ENCODE results near the gene SERINC5.
"Not testable (repeated sequence)": the region's sequence is repeated elsewhere in the genome, so short reads cannot be mapped to it uniquely, and the experiment has no call there.

The SERINC5 gene

DNA sequence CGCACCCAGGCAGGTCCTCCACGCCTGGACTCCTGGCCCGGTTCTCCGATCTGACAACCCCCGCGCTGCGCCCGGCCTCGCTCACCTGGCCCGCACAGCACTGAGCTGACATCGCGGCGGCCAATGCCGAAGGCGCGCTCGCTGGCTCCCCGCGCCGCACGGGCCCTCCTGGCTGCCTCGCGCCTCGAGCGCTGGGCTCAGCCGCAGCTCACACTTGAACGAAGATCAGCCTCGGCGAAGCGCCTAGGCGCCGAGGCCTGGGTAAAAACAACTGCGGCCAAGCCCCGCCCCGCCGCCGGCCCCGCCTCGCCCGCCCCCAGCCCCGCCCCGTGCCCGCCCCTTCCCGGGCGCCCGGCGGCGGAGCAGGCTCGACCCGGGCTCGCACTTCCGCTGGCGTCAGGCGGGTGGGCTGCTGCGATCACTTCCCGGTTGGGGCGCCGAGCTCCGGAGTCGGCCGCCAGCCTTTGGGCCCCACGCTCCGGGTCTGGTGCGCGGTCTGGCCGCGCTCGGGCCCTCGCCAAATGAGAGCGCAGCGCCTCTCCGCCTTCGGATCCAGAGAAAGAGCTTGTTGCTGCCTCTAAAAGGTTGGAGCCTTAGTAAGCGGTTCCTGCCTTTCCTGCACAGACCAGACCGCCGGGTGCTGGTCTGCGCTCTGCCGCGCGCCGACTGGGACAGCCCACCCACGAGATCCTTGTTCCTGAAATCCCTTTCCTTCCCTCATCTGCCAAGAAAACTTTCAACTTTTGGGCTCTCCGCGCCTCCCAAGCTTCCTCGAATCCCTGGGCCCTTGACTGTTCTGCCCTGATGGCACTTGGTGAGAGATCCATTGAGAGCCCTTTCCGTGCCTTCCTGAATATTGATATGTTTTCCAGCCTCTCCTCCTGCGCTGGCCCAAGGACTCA lies at the start of gene SERINC5:
TSS of gene SERINC5 (minus strand) at position 238 of the 902 bp plus-strand sequence. CDS start at position 112, 126 bp downstream.
- DNase-seq, result peak; percentile 89

DNA sequence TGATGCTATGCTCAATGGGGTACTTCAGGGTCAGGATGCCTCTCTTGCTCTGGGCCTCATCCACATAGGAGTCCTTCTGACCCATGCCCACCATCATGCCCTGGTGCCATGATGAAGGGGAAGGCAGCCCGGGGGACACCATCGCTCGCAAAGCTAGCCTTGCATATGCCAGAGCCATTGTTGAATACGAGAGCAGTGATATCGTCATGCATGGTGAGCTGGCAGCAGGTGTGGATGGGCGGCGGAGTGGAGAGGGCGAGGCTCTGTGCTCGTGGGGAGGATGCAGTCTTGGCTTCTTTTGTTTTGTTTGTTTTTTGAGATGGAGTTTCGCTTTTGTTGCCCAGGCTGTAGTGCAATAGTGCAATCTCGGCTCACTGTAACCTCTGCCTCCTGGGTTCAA lies 46.8 kb upstream of the SERINC5 start:
- no peak for DNase-seq

- not testable (repeated sequence) for DNase-seq
Observed at GRCh38 chr5:80301342-80301741, 45.5 kb upstream of the SERINC5 start.

GRCh38 chr5:80300796-80301195 lies 44.9 kb upstream of the SERINC5 start:
- DNase-seq, result not testable (repeated sequence)

- no peak for DNase-seq
Observed at GRCh38 chr5:80300125-80300524, 44.3 kb upstream of the SERINC5 start.

DNA sequence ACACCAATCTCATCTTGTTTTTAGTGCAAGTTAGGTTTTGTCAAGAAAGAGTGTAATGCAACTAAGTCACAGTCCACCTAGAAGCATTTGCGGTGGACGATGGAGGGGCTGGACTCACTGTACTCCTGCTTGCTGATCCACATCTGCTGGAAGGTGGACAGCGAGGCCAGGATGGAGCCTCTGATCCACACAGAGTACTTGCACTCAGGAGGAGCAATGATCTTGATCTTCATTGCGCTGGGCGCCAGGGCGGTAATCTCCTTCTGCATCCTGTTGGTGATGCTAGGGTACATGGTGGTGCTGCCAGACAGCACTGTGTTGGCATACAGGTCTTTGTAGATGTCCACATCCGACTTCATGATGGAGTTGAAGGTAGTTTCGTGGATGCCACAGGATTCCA lies 43.8 kb upstream of the SERINC5 start:
- no peak for DNase-seq

- no peak for DNase-seq
Observed at GRCh38 chr5:80296121-80296520, 40.3 kb upstream of the SERINC5 start.

DNA sequence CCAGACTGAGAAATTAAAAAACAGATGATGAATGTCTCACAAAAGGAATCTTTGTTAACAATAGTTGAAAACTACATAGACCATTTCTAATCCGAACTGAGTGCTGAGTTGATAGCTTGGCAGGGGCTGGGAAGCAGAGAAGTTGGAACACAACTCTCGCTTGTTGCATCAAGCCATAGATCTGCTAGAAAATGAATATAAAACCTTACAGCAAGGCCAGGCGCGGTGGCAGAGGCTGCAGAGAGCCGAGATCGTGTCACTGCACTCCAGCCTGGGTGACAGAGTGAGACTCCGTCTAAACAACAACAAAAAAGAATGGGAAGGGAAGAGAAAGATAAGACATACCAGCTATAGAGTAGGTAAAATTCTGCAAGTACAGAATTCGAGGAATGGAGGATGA lies 35.9 kb upstream of the SERINC5 start:
- DNase-seq, result no peak

- DNase-seq, result no peak
Observed at GRCh38 chr5:80289320-80289719, 33.5 kb upstream of the SERINC5 start.

- no peak for DNase-seq
Observed at GRCh38 chr5:80288177-80288576, 32.3 kb upstream of the SERINC5 start.

DNA sequence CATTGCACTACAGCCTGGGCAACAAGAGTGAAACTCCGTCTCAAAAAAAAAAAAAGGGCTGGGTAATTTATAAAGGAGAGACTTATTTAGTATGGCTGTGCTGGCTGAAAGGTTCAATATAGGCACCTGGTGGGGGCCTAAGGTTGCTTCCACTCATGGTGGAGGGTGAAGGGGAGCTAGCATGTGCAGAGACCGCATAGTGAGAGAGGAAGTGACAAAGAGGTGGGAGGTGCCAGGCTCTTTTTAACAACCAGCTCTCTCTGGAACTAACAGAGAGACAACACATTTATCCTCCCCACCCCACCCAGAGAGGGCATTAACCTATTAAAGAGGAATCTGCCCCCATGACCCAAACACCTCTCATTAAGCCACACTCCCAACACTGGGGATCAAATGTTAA lies 28.9 kb upstream of the SERINC5 start:
- DNase-seq, result peak; percentile 33

- no peak for DNase-seq
Observed at GRCh38 chr5:80283360-80283759, 27.5 kb upstream of the SERINC5 start.

- DNase-seq, result no peak
Observed at GRCh38 chr5:80282054-80282453, 26.2 kb upstream of the SERINC5 start.

- no peak for DNase-seq
Observed at GRCh38 chr5:80277191-80277590, 21.3 kb upstream of the SERINC5 start.

DNA sequence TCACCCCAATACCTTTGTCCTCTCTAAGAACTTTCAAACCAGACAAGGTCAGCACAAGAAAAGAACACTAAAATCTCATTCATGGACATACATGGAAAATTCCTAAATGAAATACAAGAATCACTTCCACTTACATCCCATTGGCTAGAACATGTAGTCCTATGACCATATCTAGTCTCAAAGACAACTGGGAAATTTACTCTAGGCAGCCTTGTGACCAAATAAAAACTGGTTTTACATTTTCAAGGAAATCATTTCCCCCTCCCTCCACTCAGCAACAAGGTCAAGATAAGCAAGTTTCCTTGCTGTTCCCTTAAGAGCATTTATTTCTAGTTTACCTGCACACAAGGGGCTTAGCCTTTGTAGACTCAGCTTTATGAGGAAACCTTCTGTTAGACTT lies 20.3 kb upstream of the SERINC5 start:
- DNase-seq, result no peak

- peak; percentile 49 for DNase-seq
Observed at GRCh38 chr5:80275347-80275746, 19.5 kb upstream of the SERINC5 start.

DNA sequence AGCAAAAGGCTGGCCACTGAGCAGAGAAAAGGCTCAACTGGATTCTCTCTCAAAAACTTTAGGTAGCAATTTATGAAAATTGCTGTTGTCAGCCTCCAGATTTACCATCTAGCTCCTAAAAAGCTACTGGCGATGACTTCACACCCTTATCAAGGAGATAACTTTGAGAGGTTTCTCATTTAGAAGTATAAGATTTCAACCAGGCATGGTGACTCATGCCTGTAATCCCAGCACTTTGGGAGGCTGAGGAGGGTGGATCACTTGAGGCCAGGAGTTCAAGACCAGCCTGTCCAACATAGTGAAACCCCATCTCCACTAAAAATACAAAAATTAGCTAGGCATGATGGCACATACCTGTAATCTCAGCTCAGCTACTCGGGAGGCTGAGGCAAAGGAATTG lies 14.7 kb upstream of the SERINC5 start:
- not testable (repeated sequence) for DNase-seq

GRCh38 chr5:80269991-80270438 lies 14.2 kb upstream of the SERINC5 start:
- peak; percentile 43 for DNase-seq

- no peak for DNase-seq
Observed at GRCh38 chr5:80268916-80269315, 13.1 kb upstream of the SERINC5 start.

DNA sequence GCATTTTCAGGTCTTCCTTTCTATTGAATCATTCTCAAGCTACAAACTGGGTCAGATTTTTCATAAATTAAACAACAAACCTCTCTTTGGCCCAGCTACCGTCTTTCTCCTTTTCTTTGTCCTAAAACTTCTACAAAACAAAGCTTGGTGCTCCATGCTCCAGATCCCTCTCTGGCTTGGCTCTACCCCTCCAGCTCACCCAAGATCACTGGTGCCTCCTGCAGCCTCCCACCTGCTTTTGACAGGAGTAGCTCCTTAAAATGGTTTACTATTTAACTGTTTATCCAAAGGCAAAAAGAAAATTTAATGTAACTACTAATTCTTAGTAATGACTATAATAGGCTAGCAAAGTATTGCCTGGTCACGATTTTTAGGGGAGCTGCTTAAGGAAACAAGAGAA lies 10.7 kb upstream of the SERINC5 start:
- DNase-seq, result no peak

DNA sequence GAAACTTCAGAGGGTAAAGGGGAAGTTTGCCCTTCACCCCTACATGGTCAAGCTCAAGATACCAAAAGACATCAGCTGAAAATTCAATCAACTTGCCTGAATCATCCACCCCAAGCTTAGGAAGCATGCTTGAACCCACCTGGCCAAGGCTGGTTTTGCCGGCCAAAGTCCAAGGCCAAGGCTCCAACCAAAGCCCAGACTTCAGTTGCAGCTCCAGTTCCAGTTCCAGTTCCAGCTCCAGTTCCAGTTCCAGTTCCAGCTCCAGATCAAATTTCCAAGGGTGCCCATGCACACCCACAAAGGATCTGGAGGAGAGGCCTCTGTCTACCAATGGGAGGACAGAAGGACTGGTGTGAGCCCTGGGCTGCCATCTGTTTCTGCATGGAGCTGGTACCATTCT lies 4.6 kb upstream of the SERINC5 start:
- DNase-seq, result no peak

DNA sequence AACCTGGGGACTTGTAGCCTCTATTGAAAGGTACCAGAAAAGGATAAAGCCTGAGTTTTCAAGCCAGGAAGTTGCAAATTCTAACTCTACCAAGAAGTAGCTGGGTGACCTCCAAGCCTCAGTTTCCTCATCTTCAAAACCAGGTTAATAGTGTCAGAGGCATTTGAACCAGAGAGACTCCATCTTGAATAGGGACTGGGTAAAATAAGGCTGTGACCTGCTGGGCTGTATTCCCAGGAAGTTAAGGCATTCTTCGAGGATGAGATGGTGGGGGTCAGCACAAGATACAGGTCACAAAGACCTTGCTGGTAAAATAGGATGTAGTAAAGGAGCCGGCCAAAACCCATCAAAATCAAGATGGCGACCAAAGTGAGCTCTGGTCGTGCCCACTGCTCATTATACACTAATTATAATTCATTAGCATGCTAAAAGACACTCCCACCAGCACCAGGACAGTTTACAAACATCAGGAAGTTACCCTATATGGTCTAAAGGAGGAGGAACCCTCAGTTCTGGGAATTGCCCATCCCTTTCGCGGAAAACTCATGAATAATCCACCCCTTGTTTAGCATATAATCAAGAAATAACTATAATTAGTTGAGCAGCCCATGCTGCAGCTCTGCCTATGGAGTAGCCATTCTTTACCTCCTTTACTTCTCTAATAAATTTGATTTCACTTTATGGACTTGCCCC lies 3.8 kb upstream of the SERINC5 start:
- DNase-seq, result no peak

GRCh38 chr5:80255431-80255810 lies 427 bp downstream of the SERINC5 start:
- DNase-seq, result peak; percentile 47

- peak; percentile 54 for DNase-seq
Observed at GRCh38 chr5:80254767-80255430, 949 bp downstream of the SERINC5 start.
